SK-N-SH (cell line): ENCODE measurements around the gene PMS2. TPM values are rescaled to one million over a fixed set of nuclear protein-coding genes. Genes with fewer than 3 reads are reported as not detected.

Experiments
- CTCF ChIA-PET: fragments of 300-600, 350-600 bp; formaldehyde crosslinking; extraction: SDS; loops from one replicate; lab custom pipeline; 2021; lab: Yijun Ruan, JAX
- POLR2A ChIA-PET: fragments of 350-600 bp; sonication (Branson Sonifier 250); formaldehyde crosslinking; extraction: SDS; loops from one replicate; lab custom pipeline; 2020; ENCODE audit warnings: antibody characterized with exemption, inconsistent platforms; lab: Yijun Ruan, JAX
- DNase-seq: peaks from one replicate; pipeline ENCODE4 v3.0.0; 2012
- H2AFZ ChIP-seq: fragments of 200-600 bp; sonication (generic); 2 replicates; pipeline ENCODE4 v1.8.1; 2016; ENCODE audit warnings: antibody characterized with exemption, mild to moderate bottlenecking, low read depth
- H3F3A ChIP-seq: fragments of 200-600 bp; sonication (generic); replicated peaks from 2 replicates; pipeline ENCODE3; 2016; ENCODE audit warnings: antibody characterized with exemption, mild to moderate bottlenecking; ENCODE audit not compliant: insufficient read depth
- H3K27ac ChIP-seq, 2 experiments: fragments of 200-500 bp in 1 of 2; fragments of 200-600 bp in 1 of 2; sonication (Bioruptor generic) in 1 of 2; sonication (generic), shearing (Covaris generic) in 1 of 2; 2 replicates each; pipeline versions ENCODE4 v1.5.1 to v1.6.1; 2014 to 2016; ENCODE audit warnings: low read depth in 2 of 2, inconsistent platforms in 1 of 2, low read length in 1 of 2, mild to moderate bottlenecking in 1 of 2, mixed read lengths in 1 of 2
- H3K27me3 ChIP-seq: fragments of 200-600 bp; sonication (generic), shearing (Covaris generic); 2 replicates; pipeline ENCODE4 v1.6.1; 2016; ENCODE audit warnings: mixed run types; ENCODE audit not compliant: insufficient read depth
- H3K36me3 ChIP-seq, 2 experiments: fragments of 200-500 bp in 1 of 2; fragments of 200-600 bp in 1 of 2; sonication (Bioruptor generic) in 1 of 2; sonication (generic) in 1 of 2; replicated peaks in 1 of 2; 2 replicates each; pipeline versions ENCODE3 to v1.5.1; 2014 to 2016; ENCODE audit warnings: low read length in 1 of 2, mild to moderate bottlenecking in 1 of 2; ENCODE audit not compliant: insufficient read depth in 2 of 2, control insufficient read depth in 1 of 2
- H3K4me1 ChIP-seq, 2 experiments: fragments of 200-500 bp in 1 of 2; fragments of 200-600 bp in 1 of 2; sonication (Bioruptor generic) in 1 of 2; sonication (generic), shearing (Covaris generic) in 1 of 2; 2 replicates each; pipeline versions ENCODE4 v1.5.1 to v1.6.1; 2014 to 2016; ENCODE audit warnings: low read depth in 1 of 2, low read length in 1 of 2, mixed run types in 1 of 2; ENCODE audit not compliant: insufficient read depth in 2 of 2, control insufficient read depth in 1 of 2
- H3K4me2 ChIP-seq: fragments of 200-600 bp; sonication (generic), shearing (Covaris generic); 2 replicates; pipeline ENCODE4 v1.6.1; 2017; ENCODE audit warnings: mixed run types
- H3K4me3 ChIP-seq, 2 experiments: fragments of 200-500 bp in 1 of 2; fragments of 200-600 bp in 1 of 2; sonication (Bioruptor generic) in 1 of 2; sonication (generic), shearing (Covaris generic) in 1 of 2; 2 replicates each; pipeline versions ENCODE4 v1.5.1 to v1.8.1; 2014 to 2016; ENCODE audit warnings: low read depth in 2 of 2, inconsistent platforms in 1 of 2, low read length in 1 of 2, mild to moderate bottlenecking in 1 of 2, mixed read lengths in 1 of 2, moderate library complexity in 1 of 2
- H3K79me2 ChIP-seq: fragments of 200-600 bp; sonication (generic); 2 replicates; pipeline ENCODE4 v1.8.1; 2017; ENCODE audit warnings: mild to moderate bottlenecking; ENCODE audit not compliant: insufficient read depth
- H3K9ac ChIP-seq: fragments of 200-600 bp; sonication (generic); 2 replicates; pipeline ENCODE4 v1.6.1; 2017; ENCODE audit warnings: mixed run types
- H3K9me2 ChIP-seq: fragments of 200-600 bp; sonication (generic); 2 replicates; pipeline ENCODE4 v1.6.1; 2017; ENCODE audit warnings: mixed run types
- H3K9me3 ChIP-seq: fragments of 200-600 bp; sonication (generic); 2 replicates; pipeline ENCODE4 v1.6.1; 2017; ENCODE audit warnings: mixed run types, mild to moderate bottlenecking, moderate library complexity
- H4K20me1 ChIP-seq: fragments of 200-600 bp; sonication (generic); 2 replicates; pipeline ENCODE4 v1.6.1; 2017; ENCODE audit warnings: mild to moderate bottlenecking, mixed run types; ENCODE audit not compliant: insufficient read depth
- CTCF ChIP-seq: fragments of 200-600 bp; sonication (generic); IDR thresholded peaks from 2 replicates; pipeline ENCODE4 v1.6.1; 2017; ENCODE audit warnings: antibody characterized with exemption, mild to moderate bottlenecking, moderate library complexity
- EP300 ChIP-seq, 2 experiments: IDR thresholded peaks; 2 replicates each; pipeline versions ENCODE4 v1.4.0 to v1.6.1; 2012; ENCODE audit warnings: borderline replicate concordance in 1 of 2, low read depth in 1 of 2, low read length in 1 of 2
- EZH2phosphoT487 ChIP-seq: fragments of 200-600 bp; sonication (generic); IDR thresholded peaks from 2 replicates; pipeline ENCODE4 v1.6.1; 2017; ENCODE audit warnings: low read depth, mixed run types, mild to moderate bottlenecking, antibody characterized with exemption, moderate library complexity, borderline replicate concordance
- FOSL2 ChIP-seq: IDR thresholded peaks from 2 replicates; pipeline ENCODE4 v1.4.0; 2012; ENCODE audit warnings: low read depth, mild to moderate bottlenecking, moderate library complexity, borderline replicate concordance
- FOXJ3 ChIP-seq: sonication (generic); formaldehyde crosslinking; IDR thresholded peaks from 2 replicates; pipeline ENCODE4 v1.5.1; 2020; ENCODE audit warnings: mild to moderate bottlenecking, missing genetic modification reagents
- GATA2 ChIP-seq: sonication (generic); formaldehyde crosslinking; IDR thresholded peaks from 2 replicates; pipeline ENCODE4 v1.5.0; 2020; ENCODE audit warnings: mild to moderate bottlenecking, missing genetic modification reagents
- MXI1 ChIP-seq: IDR thresholded peaks from 2 replicates; pipeline ENCODE4 v1.6.1; 2012; ENCODE audit warnings: mild to moderate bottlenecking, low read depth, low read length, improper control_type of control experiment
- PBX3 ChIP-seq: IDR thresholded peaks from 2 replicates; pipeline ENCODE4; 2012
- RCOR1 ChIP-seq: fragments of 150-350 bp; IDR thresholded peaks from 2 replicates; pipeline ENCODE4 v1.6.1; 2017; ENCODE audit warnings: antibody characterized with exemption, low read length
- RFX5 ChIP-seq: IDR thresholded peaks from 2 replicates; pipeline ENCODE4 v1.6.1; 2012; ENCODE audit warnings: mild to moderate bottlenecking, improper control_type of control experiment, low read length
- RXRA ChIP-seq: IDR thresholded peaks from 2 replicates; pipeline ENCODE4 v1.4.0; 2012; ENCODE audit warnings: low read depth, mild to moderate bottlenecking, borderline replicate concordance
- SIN3A ChIP-seq: IDR thresholded peaks from 2 replicates; pipeline ENCODE4 v1.6.1; 2012; ENCODE audit warnings: low read depth, mild to moderate bottlenecking, low read length, moderate library complexity, borderline replicate concordance
- TCF12 ChIP-seq: IDR thresholded peaks from 2 replicates; pipeline ENCODE4 v1.4.0; 2012
- ZBTB33 ChIP-seq: IDR thresholded peaks from 2 replicates; pipeline ENCODE4 v1.4.0; 2012; ENCODE audit warnings: low read depth, borderline replicate concordance
- WGBS: methylation state at CpG from one replicate; pipeline ENCODE4 v1.1.6; 2017; ENCODE audit warnings: low lambda C conversion rate; 5-methylcytosine and 5-hydroxymethylcytosine counted together
- polyA plus RNA-seq, 3 experiments: library from polyadenylated mRNA; depleted of rRNA; stranded (reverse); fragments of >200 nt; gene quantifications; 2 replicates each; pipeline ENCODE4 v1.2.3, GENCODE V29; 2012

PMS2 gene
- polyA plus RNA-seq, 1 of the 3 experiments (the other 2 are of a cell fraction): 9.6 TPM

GRCh38 chr7:6022707-6023106 lies 13.9 kb upstream of the PMS2 start:
- Histone ChIP-seq H3K27me3 (no peaks in the 10 kb centered on the region), H3K27ac (no peak overlapping the region), H3K4me2 (no peak overlapping the region), H3K4me3 (no peak overlapping the region), H3K9me3 (no peaks in the 10 kb centered on the region), H3K9ac (no peak overlapping the region), H2AFZ (no peak overlapping the region), H3K4me1 (no peaks in the 10 kb centered on the region; a peak in 1 of 4 replicates), H3F3A (peaks cover 15% of the 10 kb centered on the region), H3K9me2 (no peaks in the 10 kb centered on the region), H3K79me2 (peaks cover 11% of the 10 kb centered on the region; the same call in 1 of the 2 replicates), H3K36me3 (peaks cover 68 to 90% of the 10 kb centered on the region in 2 experiments), H4K20me1 (no peaks in the 10 kb centered on the region)
- TF ChIP-seq GATA2 (CRISPR knock-in tag) (peak; percentile 63; the same call in 1 of the 2 replicates), PBX3 (no peak)
- ChIA-PET CTCF (interaction anchor here (1.0 kb wide), 1 partner anchor 93 kb away, joined by 3 read pairs; no protein-coding TSS in a partner anchor), POLR2A (no interaction called here)
- peak; percentile 38 for DNase-seq
- 87% methylated on average over 3 of the region's 3 CpGs for WGBS

- H3F3A ChIP-seq: peaks cover 6% of the 10 kb centered on the region
- CTCF ChIA-PET: interaction anchor here (1.0 to 1.2 kb wide), 5 partner anchors 14 to 303 kb away, joined by 3 to 5 read pairs (median 5); no protein-coding TSS in a partner anchor
- no peaks in the 10 kb centered on the region for H3K27me3 ChIP-seq
- H3K4me2 ChIP-seq: no peak overlapping the region
- H3K9ac ChIP-seq: no peak overlapping the region
- POLR2A ChIA-PET: interaction anchor here (0.6 to 1.5 kb wide), 3 partner anchors 11 to 19 kb away, joined by 4 to 8 read pairs (median 4); partner anchors contain the start of genes AIMP2 and PMS2
- H3K4me3 ChIP-seq: no peak overlapping the region
- H4K20me1 ChIP-seq: no peaks in the 10 kb centered on the region
- no peak for DNase-seq
- no peak overlapping the region for H2AFZ ChIP-seq
- H3K36me3 ChIP-seq: peaks cover 66 to 85% of the 10 kb centered on the region in 2 experiments
- no peaks in the 10 kb centered on the region for H3K9me2 ChIP-seq
- TF ChIP-seq TCF12 (no peak), MXI1 (no peak)
- TF ChIP-seq, all 33 proteins: peak for 0
- 94% methylated on average over 11 of the region's 11 CpGs for WGBS
- H3K79me2 ChIP-seq: peaks cover 20% of the 10 kb centered on the region
- H3K4me1 ChIP-seq: peaks cover 0 to 7% of the 10 kb centered on the region in 2 experiments; a peak in 3 of 4 replicates
- no peak overlapping the region for H3K27ac ChIP-seq
- H3K9me3 ChIP-seq: no peaks in the 10 kb centered on the region
These were observed 11.8 kb upstream of the PMS2 start for GRCh38 chr7:6020371-6021286.

- Histone ChIP-seq H2AFZ (no peak overlapping the region), H3K9me3 (no peaks in the 10 kb centered on the region), H3K79me2 (peaks cover 60% of the 10 kb centered on the region), H3K4me2 (no peak overlapping the region; the same call in 1 of the 2 replicates), H3F3A (peaks cover 4% of the 10 kb centered on the region), H3K9ac (no peak overlapping the region), H4K20me1 (no peaks in the 10 kb centered on the region), H3K4me1 (peaks cover 0 to 14% of the 10 kb centered on the region in 2 experiments; a peak in 3 of 4 replicates), H3K9me2 (no peaks in the 10 kb centered on the region), H3K36me3 (peaks cover 37 to 76% of the 10 kb centered on the region in 2 experiments), H3K4me3 (no peak overlapping the region), H3K27me3 (no peaks in the 10 kb centered on the region), H3K27ac (peak overlapping the region in 1 of 2 experiments; percentile 73; a peak in 2 of 4 replicates)
- ChIA-PET POLR2A (no interaction called here), CTCF (interaction anchor here (0.9 to 2.0 kb wide), 3 partner anchors 8 to 40 kb away, joined by 3 to 8 read pairs (median 5); partner anchors contain the start of genes AIMP2 and PMS2)
- 95% methylated on average over 8 of the region's 8 CpGs for WGBS
- DNase-seq: no peak
- TF ChIP-seq FOXJ3 (CRISPR knock-in tag): no peak
- no peak for TF ChIP-seq EP300 (IDR thresholded peaks at IDR 0.05; ENCODE audit: borderline replicate concordance in 1 of 2, low read depth in 1 of 2, low read length in 1 of 2)
- TF ChIP-seq SIN3A: no peak
- no peak for TF ChIP-seq EZH2phosphoT487
- TF ChIP-seq CTCF: no peak
- no peak for TF ChIP-seq TCF12
- TF ChIP-seq ZBTB33: no peak
- no peak for TF ChIP-seq RXRA
- no peak for TF ChIP-seq FOSL2
- TF ChIP-seq RCOR1: no peak
- no peak for TF ChIP-seq RFX5
These were observed 7.8 kb upstream of the PMS2 start for GRCh38 chr7:6016653-6016966.
